Keratinocyte (primary cell): ENCODE data around the gene SMIM10L2A. TPM values are rescaled to one million over a fixed set of nuclear protein-coding genes. Genes with fewer than 3 reads are reported as not detected.
A peak's percentile ranks its signal among the peaks of the same experiment; 100 is the strongest.
"Not testable (repeated sequence)": the region's sequence is repeated elsewhere in the genome, so short reads cannot be mapped to it uniquely, and the experiment has no call there.

Experiments used
- DNase-seq: peaks from one replicate; pipeline ENCODE4 v3.0.0-alpha.2; 2011; ENCODE audit warnings: low read depth, missing footprints, low spot score
- FAIRE-seq: peaks from 2 replicates; lab custom pipeline; 2011; peaks lifted over from hg19 to GRCh38; lab: Jason Lieb, UNC
- H2AFZ ChIP-seq: 2 replicates; pipeline ENCODE4 v1.6.0; 2012; ENCODE audit warnings: low read length, control low read depth, inconsistent platforms; ENCODE audit not compliant: control insufficient read depth
- H3K27ac ChIP-seq: 2 replicates; pipeline ENCODE4 v1.5.1; 2011; ENCODE audit warnings: low read length; ENCODE audit not compliant: control insufficient read depth, insufficient read depth
- H3K27me3 ChIP-seq: 3 replicates; pipeline ENCODE4 v1.6.0; 2011; ENCODE audit warnings: low read length; ENCODE audit not compliant: control insufficient read depth, insufficient read depth; ENCODE audit errors: extremely low read depth
- H3K36me3 ChIP-seq, 2 experiments: 2 replicates in 1 of 2; 3 replicates in 1 of 2; pipeline ENCODE4 v1.5.1; 2011; ENCODE audit warnings: low read length in 2 of 2, mild to moderate bottlenecking in 1 of 2; ENCODE audit not compliant: control insufficient read depth in 2 of 2, insufficient read depth in 2 of 2; ENCODE audit errors: extremely low read depth in 1 of 2
- H3K4me1 ChIP-seq: 3 replicates; pipeline ENCODE4 v1.5.1; 2011; ENCODE audit warnings: low read length; ENCODE audit not compliant: control insufficient read depth, insufficient read depth; ENCODE audit errors: extremely low read depth
- H3K4me2 ChIP-seq: 3 replicates; pipeline ENCODE4 v1.6.0; 2011; ENCODE audit warnings: low read depth, low read length; ENCODE audit not compliant: control insufficient read depth, insufficient read depth; ENCODE audit errors: extremely low read depth
- H3K4me3 ChIP-seq, 3 experiments: fragments of 200-600 bp in 1 of 3; sonication (generic) in 1 of 3; 2 replicates in 2 of 3; 3 replicates in 1 of 3; pipeline ENCODE4 v1.5.1; 2011 to 2016; ENCODE audit warnings: low read length in 3 of 3, mild to moderate bottlenecking in 3 of 3, control low read depth in 2 of 3, inconsistent platforms in 1 of 3, low read depth in 1 of 3, mixed read lengths in 1 of 3, mixed run types in 1 of 3, moderate library complexity in 1 of 3; ENCODE audit not compliant: control insufficient read depth in 2 of 3, insufficient read depth in 2 of 3; ENCODE audit errors: extremely low read depth in 1 of 3
- H3K79me2 ChIP-seq: 2 replicates; pipeline ENCODE4 v1.6.0; 2012; ENCODE audit warnings: low read length; ENCODE audit not compliant: control insufficient read depth, insufficient read depth
- H3K9ac ChIP-seq: 3 replicates; pipeline ENCODE4 v1.6.0; 2011; ENCODE audit warnings: low read length; ENCODE audit not compliant: control insufficient read depth, insufficient read depth; ENCODE audit errors: extremely low read depth
- H3K9me1 ChIP-seq: 3 replicates; pipeline ENCODE4 v1.6.0; 2011; ENCODE audit warnings: low read length; ENCODE audit not compliant: control insufficient read depth, insufficient read depth; ENCODE audit errors: extremely low read depth
- H3K9me3 ChIP-seq: 2 replicates; pipeline ENCODE4 v1.5.1; 2012; ENCODE audit warnings: low read depth, low read length; ENCODE audit not compliant: control insufficient read depth
- H4K20me1 ChIP-seq: 3 replicates; pipeline ENCODE4 v1.6.0; 2011; ENCODE audit warnings: low read length; ENCODE audit not compliant: control insufficient read depth, insufficient read depth; ENCODE audit errors: extremely low read depth
- CTCF ChIP-seq, 3 experiments: IDR thresholded peaks in 1 of 3; conservative IDR thresholded peaks in 1 of 3; optimal IDR thresholded peaks in 1 of 3; 2 replicates in 2 of 3; 3 replicates in 1 of 3; pipeline versions ENCODE3 to v1.5.1; 2011; ENCODE audit warnings: low read length in 3 of 3, mild to moderate bottlenecking in 3 of 3, moderate library complexity in 2 of 3, control low read depth in 1 of 3, inconsistent platforms in 1 of 3; ENCODE audit not compliant: insufficient read depth in 2 of 3; ENCODE audit errors: extremely low read depth in 1 of 3
- EZH2 ChIP-seq: IDR thresholded peaks from one replicate; pipeline ENCODE4 v1.6.1; 2012; ENCODE audit warnings: inconsistent platforms, mild to moderate bottlenecking, low read length, moderate library complexity
- dilution Hi-C: fragments of 300-500 bp; cut with MboI; formaldehyde crosslinking; loops from one replicate; pipeline ENCODE4 v1.7.0; 2020; ENCODE audit warnings: low sequenced_read_pairs; ENCODE audit not compliant: extremely low pct_ligation_motif_present
- polyA plus RNA-seq, 5 experiments: library from polyadenylated mRNA; depleted of rRNA in 3 of 5; stranded (reverse) in 3 of 5; stranded (forward) in 1 of 5; unstranded in 1 of 5; fragments of >200 nt; gene quantifications; 1 replicate in 1 of 5; 2 replicates in 3 of 5; 3 replicates in 1 of 5; pipeline versions ENCODE4 v1.2.1 to v1.2.3, GENCODE V29; 2011 to 2012; ENCODE audit warnings: missing spikeins in 2 of 5, low read depth in 1 of 5, low replicate concordance in 1 of 5

Gene SMIM10L2A
- polyA plus RNA-seq, 1 donor (not counting 4 experiments of a cell fraction or from before 2014, with no cell fraction given), result 0.49 TPM

- Histone ChIP-seq H2AFZ (no peak overlapping the region), H3K4me3 (peak overlapping the region in 2 of 3 experiments; percentile 25 to 28), H3K79me2 (no peaks in the 10 kb centered on the region), H3K9me3 (no peaks in the 10 kb centered on the region), H3K27ac (no peak overlapping the region), H3K4me1 (no peaks in the 10 kb centered on the region), H3K27me3 (no peaks in the 10 kb centered on the region), H3K4me2 (peak overlapping the region; percentile 67), H3K9me1 (no peaks in the 10 kb centered on the region), H3K36me3 (no peaks in the 10 kb centered on the region), H3K9ac (no peak overlapping the region), H4K20me1 (no peaks in the 10 kb centered on the region)
- TF ChIP-seq CTCF (optimal IDR thresholded peaks at IDR 0.05 in 1 of 3, IDR thresholded peaks at IDR 0.05 in 1 of 3, conservative IDR thresholded peaks at IDR 0.05 in 1 of 3; ENCODE audit: extremely low read depth in 1 of 3, insufficient read depth in 2 of 3, low read length in 3 of 3), result no peak
- no peak for TF ChIP-seq EZH2
- FAIRE-seq, result no peak
- dilution Hi-C loops, result no loop called here
- DNase-seq, result peak; percentile 4
These were observed 210 bp upstream of the SMIM10L2A start for GRCh38 chrX:135421537-135421931.

GRCh38 chrX:135422810-135423168 lies 1.0 kb downstream of the SMIM10L2A start:
- H2AFZ ChIP-seq, H3K79me2 ChIP-seq, FAIRE-seq, H3K4me2 ChIP-seq, H3K9me3 ChIP-seq, H4K20me1 ChIP-seq, H3K27me3 ChIP-seq, H3K9ac ChIP-seq, H3K4me1 ChIP-seq, DNase-seq, dilution Hi-C loops, H3K9me1 ChIP-seq, H3K36me3 ChIP-seq, H3K27ac ChIP-seq: not testable (repeated sequence)
- peak overlapping the region in 1 of 3 experiments; percentile 28 for H3K4me3 ChIP-seq

GRCh38 chrX:135423173-135423864 lies 1.6 kb downstream of the SMIM10L2A start:
- H3K4me2 ChIP-seq, H3K4me3 ChIP-seq, H3K9me3 ChIP-seq, dilution Hi-C loops, H3K27ac ChIP-seq, FAIRE-seq, H3K9me1 ChIP-seq, H3K9ac ChIP-seq, H3K4me1 ChIP-seq, H3K79me2 ChIP-seq, H4K20me1 ChIP-seq, H3K36me3 ChIP-seq, H3K27me3 ChIP-seq, DNase-seq, H2AFZ ChIP-seq: not testable (repeated sequence)
